ENCODE results near the gene LAG3.
A peak's percentile ranks its signal among the peaks of the same experiment; 100 is the strongest.

The LAG3 gene

GRCh38 chr12:6772726-6773589, 638 bp downstream of the LAG3 start:
- DNase-seq: no peak

GRCh38 chr12:6773590-6774351, 1.5 kb downstream of the LAG3 start:
- no peak for DNase-seq

DNA sequence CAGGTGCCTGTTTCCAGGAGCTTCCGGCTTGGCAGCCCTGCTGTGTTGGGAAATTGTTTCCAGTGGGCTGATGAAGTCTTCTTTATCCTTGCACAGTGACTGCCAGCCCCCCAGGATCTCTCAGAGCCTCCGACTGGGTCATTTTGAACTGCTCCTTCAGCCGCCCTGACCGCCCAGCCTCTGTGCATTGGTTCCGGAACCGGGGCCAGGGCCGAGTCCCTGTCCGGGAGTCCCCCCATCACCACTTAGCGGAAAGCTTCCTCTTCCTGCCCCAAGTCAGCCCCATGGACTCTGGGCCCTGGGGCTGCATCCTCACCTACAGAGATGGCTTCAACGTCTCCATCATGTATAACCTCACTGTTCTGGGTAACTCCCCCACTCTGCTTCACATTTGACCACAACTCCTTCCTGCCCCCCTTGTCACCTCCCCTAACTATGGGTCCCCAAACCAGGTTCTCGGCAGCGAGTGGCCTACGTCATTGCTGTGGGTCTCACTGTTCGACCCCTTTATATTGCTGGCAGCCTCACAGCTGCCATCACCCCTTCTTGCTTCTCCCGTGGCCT, 2.3 kb downstream of the LAG3 start:
- no peak for DNase-seq

GRCh38 chr12:6775185-6776174, 3.2 kb downstream of the LAG3 start:
- no peak for DNase-seq

DNA sequence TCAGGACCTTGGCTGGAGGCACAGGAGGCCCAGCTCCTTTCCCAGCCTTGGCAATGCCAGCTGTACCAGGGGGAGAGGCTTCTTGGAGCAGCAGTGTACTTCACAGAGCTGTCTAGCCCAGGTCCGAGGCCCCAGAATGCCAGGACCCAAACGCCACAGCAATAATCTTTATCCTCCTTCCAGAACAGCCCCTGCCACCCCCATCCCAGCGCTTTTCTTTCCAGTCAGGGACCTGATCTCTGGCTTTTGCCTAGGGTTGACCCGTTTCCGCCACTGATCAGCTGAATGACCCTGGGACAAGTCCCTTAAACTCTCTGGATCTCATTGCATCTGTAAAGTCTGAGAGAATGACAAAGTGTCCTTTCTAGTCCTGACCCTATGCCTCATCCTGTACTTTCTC, 5.1 kb downstream of the LAG3 start:
- no peak for DNase-seq

DNA sequence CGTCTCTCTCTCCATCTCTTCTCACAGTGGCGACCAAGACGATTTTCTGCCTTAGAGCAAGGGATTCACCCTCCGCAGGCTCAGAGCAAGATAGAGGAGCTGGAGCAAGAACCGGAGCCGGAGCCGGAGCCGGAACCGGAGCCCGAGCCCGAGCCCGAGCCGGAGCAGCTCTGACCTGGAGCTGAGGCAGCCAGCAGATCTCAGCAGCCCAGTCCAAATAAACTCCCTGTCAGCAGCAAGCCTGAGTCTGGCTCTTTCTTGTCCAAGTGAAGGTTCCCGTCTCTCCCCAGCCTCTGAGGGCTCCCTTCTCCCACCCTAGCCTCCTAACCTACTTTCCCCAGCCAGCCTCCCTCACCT, 5.9 kb downstream of the LAG3 start:
- no peak for DNase-seq

- DNase-seq: peak; percentile 84
Measured at GRCh38 chr12:6778574-6779550, 6.5 kb downstream of the LAG3 start.

DNA sequence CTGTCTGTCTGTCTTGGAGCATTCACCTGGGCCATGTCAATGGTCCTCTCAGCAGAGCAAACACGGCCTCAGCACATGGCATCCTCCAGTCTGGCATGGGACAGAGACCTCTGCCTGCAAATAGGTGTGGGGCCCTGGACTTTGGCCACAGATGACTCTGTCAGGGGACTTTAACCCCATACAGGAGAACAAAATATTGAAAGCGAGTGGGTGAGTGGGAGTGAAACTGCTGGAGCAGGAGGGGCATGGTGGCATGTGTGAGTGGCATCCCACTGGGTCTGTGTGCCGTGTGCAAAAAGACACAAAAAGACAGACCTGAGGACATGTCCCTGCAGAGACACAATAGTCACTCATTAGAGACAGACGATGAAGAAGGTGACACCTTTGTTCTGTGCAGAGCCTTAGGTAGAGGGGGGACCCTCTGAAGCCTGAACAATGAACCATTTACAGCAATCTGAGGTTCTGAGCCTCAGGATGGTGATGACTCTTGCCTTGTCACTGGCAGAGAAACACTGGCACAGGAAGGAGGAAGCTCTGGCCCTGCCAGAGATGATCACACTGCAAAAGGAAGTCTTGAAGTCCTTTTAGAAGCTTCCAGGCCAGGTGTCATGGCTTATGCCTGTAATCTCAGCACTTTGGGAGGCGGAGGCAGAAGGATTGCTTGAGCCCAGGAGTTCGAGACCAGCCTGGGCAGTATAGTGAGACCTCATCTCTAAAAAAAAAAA, 7.5 kb downstream of the LAG3 start:
- no peak for DNase-seq

DNA sequence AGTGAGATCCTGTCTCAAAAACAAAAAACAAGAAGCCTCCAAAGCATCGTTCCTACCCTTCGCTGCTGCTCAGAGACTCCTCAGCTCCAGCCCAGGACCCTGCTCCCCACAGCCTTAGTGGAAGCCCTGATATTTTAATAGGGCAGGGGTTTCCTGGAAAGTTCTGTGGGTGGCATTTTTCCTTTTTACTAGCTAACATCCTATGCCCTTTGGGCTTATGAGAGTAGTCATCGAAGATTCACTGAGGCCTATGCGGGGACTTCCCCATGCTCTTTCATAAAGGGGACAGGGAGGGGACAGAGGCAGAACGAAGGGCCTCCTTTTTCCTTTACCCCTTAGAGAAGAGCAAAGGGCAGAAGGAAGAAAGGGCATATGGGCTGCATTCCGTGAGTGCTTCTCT, 8.3 kb downstream of the LAG3 start:
- no peak for DNase-seq

GRCh38 chr12:6782119-6782518, 9.8 kb downstream of the LAG3 start:
- no peak for DNase-seq

DNA sequence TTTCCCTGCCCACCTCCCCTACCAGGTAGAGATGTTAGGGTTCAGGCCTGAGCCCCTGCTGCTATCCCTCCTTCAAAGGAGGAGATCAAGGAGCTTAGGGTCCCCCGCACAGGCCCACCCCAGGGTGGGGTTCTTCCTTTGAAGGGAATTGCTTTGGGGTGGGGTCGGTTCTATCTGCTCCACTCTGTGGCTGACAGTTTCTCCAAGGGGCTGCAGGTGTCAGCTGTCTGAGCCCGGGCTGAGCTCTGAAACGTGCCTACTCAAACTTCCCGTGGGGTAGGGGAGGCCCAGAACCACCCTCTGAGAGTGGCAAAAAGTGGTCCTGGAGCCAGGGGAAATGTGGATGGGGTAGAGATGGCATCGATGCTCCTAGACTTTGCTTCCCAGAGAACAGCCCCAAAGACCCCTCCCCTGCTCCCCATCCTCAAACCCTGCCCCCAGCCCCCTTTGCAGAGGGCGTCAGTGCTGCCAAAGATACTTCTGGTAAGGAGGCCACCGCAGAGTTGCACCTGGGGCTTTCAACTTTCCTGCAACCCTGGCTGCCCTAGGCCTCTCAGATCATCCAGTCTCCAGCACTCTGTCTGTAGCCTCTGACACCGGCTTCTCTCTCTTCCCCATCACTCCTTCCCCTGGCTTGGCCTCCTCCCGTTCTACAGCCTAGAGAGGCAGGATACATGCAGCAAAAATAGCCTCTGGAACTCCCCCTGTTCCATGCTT, 10.7 kb downstream of the LAG3 start:
- DNase-seq: no peak

DNA sequence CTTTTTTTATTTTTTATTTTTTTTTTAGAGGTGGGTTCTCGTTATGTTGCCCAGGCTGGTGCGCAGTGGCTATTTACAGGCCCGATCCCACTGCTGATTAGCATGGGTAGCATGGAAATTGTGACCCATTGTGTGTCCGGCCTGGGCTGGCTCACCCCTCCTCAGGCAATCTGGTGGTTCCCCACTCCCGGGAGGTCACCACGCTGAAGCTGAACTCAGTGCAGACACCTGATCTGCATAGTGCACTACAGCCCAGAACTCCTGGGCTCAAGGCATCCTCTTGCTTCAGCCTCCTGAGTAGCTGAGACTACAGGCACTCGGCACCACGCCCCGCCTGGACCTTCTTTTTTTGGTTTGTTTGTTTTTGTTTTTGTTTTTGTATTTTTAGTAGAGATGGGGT, 11.5 kb downstream of the LAG3 start:
- DNase-seq: no peak

GRCh38 chr12:6784296-6784695, 12.0 kb downstream of the LAG3 start:
- no peak for DNase-seq

GRCh38 chr12:6784761-6785160, 12.4 kb downstream of the LAG3 start:
- DNase-seq: no peak

- no peak for DNase-seq
Measured at GRCh38 chr12:6786416-6787094, 14.2 kb downstream of the LAG3 start.

GRCh38 chr12:6787309-6787708, 15.0 kb downstream of the LAG3 start:
- no peak for DNase-seq

- DNase-seq: peak; percentile 51
Measured at GRCh38 chr12:6788972-6789924, 16.9 kb downstream of the LAG3 start, which contains the start of gene CD4. Gene CD4, plus strand, starts transcription at chr12:6789528. Its CDS starts 10,611 bp downstream, at chr12:6800139.
